ENCODE results near the gene CCDC187. TPM values are rescaled to one million over a fixed set of nuclear protein-coding genes. Genes with fewer than 3 reads are reported as not detected.

CCDC187 gene
- total RNA-seq, 1 donor from 2014 or later, result 0.47 TPM

GRCh38 chr9:136202454-136203407 lies 101.2 kb downstream of the CCDC187 start:
- Mint-ChIP-seq H3K36me3 (peaks cover 5% of the 10 kb centered on the region), H3K4me1 (no peaks in the 10 kb centered on the region), H3K9me3 (no peaks in the 10 kb centered on the region), H3K27ac (no peak overlapping the region), H3K27me3 (ENCODE audit: low read depth) (peaks cover 74% of the 10 kb centered on the region), H3K4me3 (no peak overlapping the region)
- TF ChIP-seq CTCF (IDR thresholded peaks at IDR 0.05; ENCODE audit: unreplicated experiment), result no peak
- no peak for DNase-seq (ENCODE audit: low spot score in 2 of 2, unreplicated experiment in 2 of 2)

GRCh38 chr9:136201609-136202453 lies 102.1 kb downstream of the CCDC187 start:
- TF ChIP-seq CTCF (IDR thresholded peaks at IDR 0.05; ENCODE audit: unreplicated experiment), result no peak
- H3K4me3 Mint-ChIP-seq, result no peak overlapping the region
- no peak overlapping the region for H3K27ac Mint-ChIP-seq
- H3K9me3 Mint-ChIP-seq, result no peaks in the 10 kb centered on the region
- DNase-seq (ENCODE audit: low spot score in 2 of 2, unreplicated experiment in 2 of 2), result peak; percentile 49 to 78
- H3K4me1 Mint-ChIP-seq, result peaks cover under 1% of the 10 kb centered on the region
- H3K36me3 Mint-ChIP-seq, result peaks cover 4% of the 10 kb centered on the region
- peaks cover 81% of the 10 kb centered on the region for H3K27me3 Mint-ChIP-seq (ENCODE audit: low read depth)

- no peak for TF ChIP-seq CTCF (IDR thresholded peaks at IDR 0.05; ENCODE audit: unreplicated experiment)
- Mint-ChIP-seq H3K27ac (no peak overlapping the region), H3K36me3 (peaks cover 2% of the 10 kb centered on the region), H3K4me1 (peaks cover 4% of the 10 kb centered on the region), H3K4me3 (no peak overlapping the region), H3K27me3 (ENCODE audit: low read depth) (peaks cover 84% of the 10 kb centered on the region), H3K9me3 (no peaks in the 10 kb centered on the region)
- no peak for DNase-seq (ENCODE audit: low spot score in 2 of 2, unreplicated experiment in 2 of 2)
These were observed 102.7 kb downstream of the CCDC187 start for GRCh38 chr9:136201174-136201573.

GRCh38 chr9:136200424-136200823 lies 103.5 kb downstream of the CCDC187 start:
- Mint-ChIP-seq H3K27ac (no peak overlapping the region), H3K36me3 (no peaks in the 10 kb centered on the region), H3K4me3 (no peak overlapping the region), H3K27me3 (ENCODE audit: low read depth) (peaks cover 85% of the 10 kb centered on the region), H3K9me3 (no peaks in the 10 kb centered on the region), H3K4me1 (peaks cover 4% of the 10 kb centered on the region)
- DNase-seq (ENCODE audit: low spot score in 2 of 2, unreplicated experiment in 2 of 2), result no peak
- no peak for TF ChIP-seq CTCF (IDR thresholded peaks at IDR 0.05; ENCODE audit: unreplicated experiment)

Other genes starting within 250 kb of the CCDC187 start
- 18.4 to 20.0 TPM (median 19.1 TPM) in 3 replicates for gene NACC2, start 208.8 kb downstream of the CCDC187 start, total RNA-seq
- gene TMEM250, start 185.2 kb downstream of the CCDC187 start, total RNA-seq, result 34.2 to 35.3 TPM (median 34.5 TPM) in 3 replicates
- not detected in 3 replicates for gene LHX3, start 99.0 kb downstream of the CCDC187 start, total RNA-seq
- 16.8 to 17.0 TPM (median 17.0 TPM) in 3 replicates for gene QSOX2, start 58.3 kb downstream of the CCDC187 start, total RNA-seq
- 98.6 to 103 TPM (median 102 TPM) in 3 replicates for gene GPSM1, start 23.4 kb upstream of the CCDC187 start, total RNA-seq
- 11.8 to 14.7 TPM (median 13.0 TPM) in 3 replicates for gene DNLZ, start 59.6 kb upstream of the CCDC187 start, total RNA-seq
- gene CARD9, start 69.6 kb upstream of the CCDC187 start, total RNA-seq, result 3.6 to 4.9 TPM (median 4.0 TPM) in 3 replicates
- gene SNAPC4, start 96.1 kb upstream of the CCDC187 start, total RNA-seq, result 18.2 to 19.3 TPM (median 18.2 TPM) in 3 replicates
- 67.3 to 72.1 TPM (median 71.9 TPM) in 3 replicates for gene ENTR1, start 106.5 kb upstream of the CCDC187 start, total RNA-seq
- 72.2 to 74.6 TPM (median 72.7 TPM) in 3 replicates for gene PMPCA, start 106.6 kb upstream of the CCDC187 start, total RNA-seq
- 22.1 to 24.6 TPM (median 23.3 TPM) in 3 replicates for gene INPP5E, start 135.8 kb upstream of the CCDC187 start, total RNA-seq
- 89.9 to 92.2 TPM (median 90.2 TPM) in 3 replicates for gene SEC16A, start 178.9 kb upstream of the CCDC187 start, total RNA-seq
- 104 to 107 TPM (median 104 TPM) in 3 replicates for gene NOTCH1, start 242.0 kb upstream of the CCDC187 start, total RNA-seq

Measured in mesothelial cell of epicardium (in vitro differentiated cells).